ENCODE results near the gene HEPHL1. TPM values are rescaled to one million over a fixed set of nuclear protein-coding genes. Genes with fewer than 3 reads are reported as not detected.

HEPHL1 gene
- total and polyA plus RNA-seq, 5 donors = not detected

- 44% methylated on average over 1 of the region's 1 CpG for WGBS
- intact Hi-C loops (cut with DNase I) = no loop called here
- peaks cover 1% of the 10 kb centered on the region for H3K4me1 ChIP-seq (ENCODE audit: control insufficient read depth, insufficient read depth, low read length)
Observed at GRCh38 chr11:93988455-93988854, 32.7 kb upstream of the HEPHL1 start.

GRCh38 chr11:93988912-93989311 lies 32.2 kb upstream of the HEPHL1 start:
- 73% methylated on average over 3 of the region's 3 CpGs for WGBS
- H3K27me3 ChIP-seq (ENCODE audit: control insufficient read depth, insufficient read depth) = no peaks in the 10 kb centered on the region
- peaks cover 3% of the 10 kb centered on the region for H3K9me3 ChIP-seq (ENCODE audit: control insufficient read depth, low read length)
- no peak for DNase-seq
- no peak overlapping the region for H3K27ac ChIP-seq (ENCODE audit: low read length)
- intact Hi-C loops (cut with DNase I) = no loop called here
- ATAC-seq = no peak
- H3K4me3 ChIP-seq (ENCODE audit: low read length) = no peak overlapping the region
- peaks cover 1% of the 10 kb centered on the region for H3K4me1 ChIP-seq (ENCODE audit: control insufficient read depth, insufficient read depth, low read length)

More at GRCh38 chr11:93988455-93988854, 32.7 kb upstream of the HEPHL1 start:
- H3K27me3 ChIP-seq (ENCODE audit: control insufficient read depth, insufficient read depth) = no peaks in the 10 kb centered on the region
- H3K9me3 ChIP-seq (ENCODE audit: control insufficient read depth, low read length) = peaks cover 2% of the 10 kb centered on the region
- no peak overlapping the region for H3K4me3 ChIP-seq (ENCODE audit: low read length)
- H3K27ac ChIP-seq (ENCODE audit: low read length) = no peak overlapping the region
- DNase-seq (no peak), ATAC-seq (no peak)

GRCh38 chr11:93993747-93994146 lies 27.4 kb upstream of the HEPHL1 start:
- ATAC-seq (no peak), DNase-seq (no peak)
- H3K9me3 ChIP-seq (ENCODE audit: control insufficient read depth, low read length) = peaks cover 3% of the 10 kb centered on the region
- no peak overlapping the region for H3K27ac ChIP-seq (ENCODE audit: low read length)
- intact Hi-C loops (cut with DNase I) = no loop called here
- H3K4me1 ChIP-seq (ENCODE audit: control insufficient read depth, insufficient read depth, low read length) = no peaks in the 10 kb centered on the region
- H3K27me3 ChIP-seq (ENCODE audit: control insufficient read depth, insufficient read depth) = no peaks in the 10 kb centered on the region
- no peak overlapping the region for H3K4me3 ChIP-seq (ENCODE audit: low read length)
- WGBS = 87% methylated on average over 1 of the region's 1 CpG

GRCh38 chr11:93997741-93998140 lies 23.4 kb upstream of the HEPHL1 start:
- Histone ChIP-seq H3K4me3 (ENCODE audit: low read length) (no peak overlapping the region), H3K4me1 (ENCODE audit: control insufficient read depth, insufficient read depth, low read length) (no peaks in the 10 kb centered on the region), H3K27ac (ENCODE audit: low read length) (no peak overlapping the region), H3K27me3 (ENCODE audit: control insufficient read depth, insufficient read depth) (no peaks in the 10 kb centered on the region), H3K9me3 (ENCODE audit: control insufficient read depth, low read length) (peaks cover 3% of the 10 kb centered on the region)
- intact Hi-C loops (cut with DNase I) = no loop called here
- DNase-seq (no peak), ATAC-seq (no peak)
- WGBS = 83% methylated on average over 3 of the region's 3 CpGs

GRCh38 chr11:94000659-94001058 lies 20.5 kb upstream of the HEPHL1 start:
- intact Hi-C loops (cut with DNase I) = no loop called here
- no peak overlapping the region for H3K27ac ChIP-seq (ENCODE audit: low read length)
- H3K27me3 ChIP-seq (ENCODE audit: control insufficient read depth, insufficient read depth) = no peaks in the 10 kb centered on the region
- no peak overlapping the region for H3K4me3 ChIP-seq (ENCODE audit: low read length)
- WGBS = 50% methylated on average over 2 of the region's 2 CpGs
- H3K9me3 ChIP-seq (ENCODE audit: control insufficient read depth, low read length) = no peaks in the 10 kb centered on the region
- DNase-seq = no peak
- H3K4me1 ChIP-seq (ENCODE audit: control insufficient read depth, insufficient read depth, low read length) = no peaks in the 10 kb centered on the region
- ATAC-seq = no peak

- no peak for ATAC-seq
- H3K9me3 ChIP-seq (ENCODE audit: control insufficient read depth, low read length) = no peaks in the 10 kb centered on the region
- H3K27ac ChIP-seq (ENCODE audit: low read length) = no peak overlapping the region
- no peaks in the 10 kb centered on the region for H3K27me3 ChIP-seq (ENCODE audit: control insufficient read depth, insufficient read depth)
- intact Hi-C loops (cut with DNase I) = no loop called here
- no peak overlapping the region for H3K4me3 ChIP-seq (ENCODE audit: low read length)
- WGBS = 59% methylated on average over 2 of the region's 2 CpGs
- no peak for DNase-seq
- H3K4me1 ChIP-seq (ENCODE audit: control insufficient read depth, insufficient read depth, low read length) = no peaks in the 10 kb centered on the region
Observed at GRCh38 chr11:94002226-94002625, 18.9 kb upstream of the HEPHL1 start.

GRCh38 chr11:94007426-94007825 lies 13.7 kb upstream of the HEPHL1 start:
- H3K27ac ChIP-seq (ENCODE audit: low read length) = no peak overlapping the region
- H3K4me3 ChIP-seq (ENCODE audit: low read length) = no peak overlapping the region
- ATAC-seq (no peak), DNase-seq (no peak)
- no peaks in the 10 kb centered on the region for H3K4me1 ChIP-seq (ENCODE audit: control insufficient read depth, insufficient read depth, low read length)
- H3K9me3 ChIP-seq (ENCODE audit: control insufficient read depth, low read length) = peaks cover 2% of the 10 kb centered on the region
- H3K27me3 ChIP-seq (ENCODE audit: control insufficient read depth, insufficient read depth) = no peaks in the 10 kb centered on the region
- intact Hi-C loops (cut with DNase I) = no loop called here

- Histone ChIP-seq H3K9me3 (ENCODE audit: control insufficient read depth, low read length) (peaks cover 2% of the 10 kb centered on the region), H3K4me1 (ENCODE audit: control insufficient read depth, insufficient read depth, low read length) (no peaks in the 10 kb centered on the region), H3K27ac (ENCODE audit: low read length) (no peak overlapping the region), H3K27me3 (ENCODE audit: control insufficient read depth, insufficient read depth) (no peaks in the 10 kb centered on the region), H3K4me3 (ENCODE audit: low read length) (no peak overlapping the region)
- DNase-seq (no peak), ATAC-seq (no peak)
- 68% methylated on average over 4 of the region's 4 CpGs for WGBS
- intact Hi-C loops (cut with DNase I) = no loop called here
Observed at GRCh38 chr11:94007906-94008305, 13.2 kb upstream of the HEPHL1 start.

GRCh38 chr11:94010136-94010535 lies 11.0 kb upstream of the HEPHL1 start:
- Histone ChIP-seq H3K27ac (ENCODE audit: low read length) (no peak overlapping the region), H3K4me3 (ENCODE audit: low read length) (no peak overlapping the region), H3K27me3 (ENCODE audit: control insufficient read depth, insufficient read depth) (no peaks in the 10 kb centered on the region), H3K9me3 (ENCODE audit: control insufficient read depth, low read length) (peaks cover 2% of the 10 kb centered on the region), H3K4me1 (ENCODE audit: control insufficient read depth, insufficient read depth, low read length) (no peaks in the 10 kb centered on the region)
- no peak for ATAC-seq
- no peak for DNase-seq
- intact Hi-C loops (cut with DNase I) = no loop called here
- WGBS = 67% methylated on average over 1 of the region's 1 CpG

GRCh38 chr11:94011478-94011877 lies 9.7 kb upstream of the HEPHL1 start:
- H3K27ac ChIP-seq (ENCODE audit: low read length) = no peak overlapping the region
- H3K9me3 ChIP-seq (ENCODE audit: control insufficient read depth, low read length) = peaks cover 2% of the 10 kb centered on the region
- no peaks in the 10 kb centered on the region for H3K4me1 ChIP-seq (ENCODE audit: control insufficient read depth, insufficient read depth, low read length)
- 82% methylated on average over 3 of the region's 3 CpGs for WGBS
- H3K27me3 ChIP-seq (ENCODE audit: control insufficient read depth, insufficient read depth) = no peaks in the 10 kb centered on the region
- intact Hi-C loops (cut with DNase I) = no loop called here
- ATAC-seq = no peak
- no peak overlapping the region for H3K4me3 ChIP-seq (ENCODE audit: low read length)
- DNase-seq = no peak

- H3K4me3 ChIP-seq (ENCODE audit: low read length) = no peak overlapping the region
Observed at GRCh38 chr11:94017446-94017845, 3.7 kb upstream of the HEPHL1 start.

GRCh38 chr11:94018721-94019120 lies 2.4 kb upstream of the HEPHL1 start:
- no peaks in the 10 kb centered on the region for H3K4me1 ChIP-seq (ENCODE audit: control insufficient read depth, insufficient read depth, low read length)
- no peak overlapping the region for H3K27ac ChIP-seq (ENCODE audit: low read length)
- no peak for ATAC-seq
- no peak overlapping the region for H3K4me3 ChIP-seq (ENCODE audit: low read length)
- no peak for DNase-seq
- H3K9me3 ChIP-seq (ENCODE audit: control insufficient read depth, low read length) = no peaks in the 10 kb centered on the region
- intact Hi-C loops (cut with DNase I) = no loop called here
- H3K27me3 ChIP-seq (ENCODE audit: control insufficient read depth, insufficient read depth) = no peaks in the 10 kb centered on the region
- 68% methylated on average over 4 of the region's 4 CpGs for WGBS

More at GRCh38 chr11:94017446-94017845, 3.7 kb upstream of the HEPHL1 start:
- Histone ChIP-seq H3K27me3 (ENCODE audit: control insufficient read depth, insufficient read depth) (no peaks in the 10 kb centered on the region), H3K27ac (ENCODE audit: low read length) (no peak overlapping the region), H3K9me3 (ENCODE audit: control insufficient read depth, low read length) (no peaks in the 10 kb centered on the region), H3K4me1 (ENCODE audit: control insufficient read depth, insufficient read depth, low read length) (no peaks in the 10 kb centered on the region)
- ATAC-seq (no peak), DNase-seq (no peak)
- intact Hi-C loops (cut with DNase I) = no loop called here

Measured in right cardiac atrium (tissue), 5 donors.